Caco-2 (cell line): ENCODE measurements around the gene NBAS. TPM values are rescaled to one million over a fixed set of nuclear protein-coding genes. Genes with fewer than 3 reads are reported as not detected.

Experiments used
- BruUV-seq: library from RNA; stranded (reverse); fragments of 400-500 nt; replicated peaks from 2 replicates; lab custom pipeline; 2021; lab: Mats Ljungman, UMichigan
- CTCF ChIA-PET: fragments of 300-600 bp; sonication (Branson Sonifier 250); formaldehyde crosslinking; loops from one replicate; lab custom pipeline; 2022; ENCODE audit warnings: antibody characterized with exemption; lab: Charles Lee
- POLR2A ChIA-PET: fragments of 300-600 bp; sonication (Branson Sonifier 250); formaldehyde crosslinking; loops from one replicate; lab custom pipeline; 2022; ENCODE audit warnings: antibody characterized with exemption; lab: Charles Lee
- DNase-seq, 2 experiments: peaks; one replicate each; pipeline versions ENCODE4 v3.0.0 to v3.0.0-alpha.2; 2020 to 2022
- H3K27me3 ChIP-seq: replicated peaks from 2 replicates; pipeline ENCODE4 v1.6.0; 2011; ENCODE audit warnings: low read length; ENCODE audit not compliant: control insufficient read depth, insufficient read depth
- H3K36me3 ChIP-seq: 2 replicates; pipeline ENCODE4 v1.5.1; 2011; ENCODE audit warnings: low read length; ENCODE audit not compliant: control insufficient read depth, insufficient read depth
- H3K4me1 ChIP-seq: fragments of 250-450 bp; sonication (Bioruptor Pico); 2 replicates; pipeline ENCODE4 v1.5.1; 2020; ENCODE audit warnings: mild to moderate bottlenecking
- H3K4me3 ChIP-seq: 2 replicates; pipeline ENCODE4 v1.5.1; 2011; ENCODE audit warnings: low read depth, mild to moderate bottlenecking, control low read depth, low read length
- H3K9me3 ChIP-seq: fragments of 250-450 bp; sonication (Bioruptor Pico); 2 replicates; pipeline ENCODE4 v1.5.1; 2020; ENCODE audit warnings: mild to moderate bottlenecking, moderate library complexity
- H3K27ac Mint-ChIP-seq: one replicate; pipeline ENCODE4 v1.8.0; 2022; ENCODE audit warnings: mixed read lengths; ENCODE audit not compliant: unreplicated experiment
- H3K27me3 Mint-ChIP-seq: one replicate; pipeline ENCODE4 v1.8.0; 2022; ENCODE audit warnings: mixed read lengths; ENCODE audit not compliant: insufficient read depth, unreplicated experiment
- H3K36me3 Mint-ChIP-seq: one replicate; pipeline ENCODE4 v1.8.0; 2022; ENCODE audit warnings: mild to moderate bottlenecking, mixed read lengths; ENCODE audit not compliant: insufficient read depth, unreplicated experiment
- H3K4me1 Mint-ChIP-seq: one replicate; pipeline ENCODE4 v1.8.0; 2022; ENCODE audit warnings: low read depth, mixed read lengths; ENCODE audit not compliant: unreplicated experiment
- H3K4me3 Mint-ChIP-seq: one replicate; pipeline ENCODE4 v1.8.0; 2022; ENCODE audit warnings: mild to moderate bottlenecking, moderate library complexity, mixed read lengths; ENCODE audit not compliant: unreplicated experiment
- H3K9me3 Mint-ChIP-seq: one replicate; pipeline ENCODE4 v1.8.0; 2022; ENCODE audit warnings: mixed read lengths; ENCODE audit not compliant: unreplicated experiment
- intact Hi-C: fragments of 100-400 bp; cut with micrococcal nuclease; formaldehyde crosslinking; loops from one replicate; pipeline ENCODE4 v1.10.0; 2022; ENCODE audit not compliant: unreplicated experiment
- total RNA-seq: library from RNA; stranded (reverse); gene quantifications from 2 replicates; pipeline ENCODE4 v1.2.3, GENCODE V29; 2022
- TF ChIP-seq, protein P1 (sequence below), 2 experiments: fragments of 200-600 bp in 1 of 2; IDR thresholded peaks; 1 replicate in 1 of 2; 2 replicates in 1 of 2; pipeline versions ENCODE4 v1.5.1 to v1.8.0; 2011 to 2022; ENCODE audit warnings: antibody characterized with exemption in 1 of 2, control low read depth in 1 of 2, inconsistent platforms in 1 of 2, low read depth in 1 of 2, low read length in 1 of 2, mild to moderate bottlenecking in 1 of 2, moderate library complexity in 1 of 2; ENCODE audit not compliant: insufficient read depth in 1 of 2, severe bottlenecking in 1 of 2, unreplicated experiment in 1 of 2

The NBAS gene
- total RNA-seq, 1 experiment from 2014 or later: 31.1 TPM

DNA sequence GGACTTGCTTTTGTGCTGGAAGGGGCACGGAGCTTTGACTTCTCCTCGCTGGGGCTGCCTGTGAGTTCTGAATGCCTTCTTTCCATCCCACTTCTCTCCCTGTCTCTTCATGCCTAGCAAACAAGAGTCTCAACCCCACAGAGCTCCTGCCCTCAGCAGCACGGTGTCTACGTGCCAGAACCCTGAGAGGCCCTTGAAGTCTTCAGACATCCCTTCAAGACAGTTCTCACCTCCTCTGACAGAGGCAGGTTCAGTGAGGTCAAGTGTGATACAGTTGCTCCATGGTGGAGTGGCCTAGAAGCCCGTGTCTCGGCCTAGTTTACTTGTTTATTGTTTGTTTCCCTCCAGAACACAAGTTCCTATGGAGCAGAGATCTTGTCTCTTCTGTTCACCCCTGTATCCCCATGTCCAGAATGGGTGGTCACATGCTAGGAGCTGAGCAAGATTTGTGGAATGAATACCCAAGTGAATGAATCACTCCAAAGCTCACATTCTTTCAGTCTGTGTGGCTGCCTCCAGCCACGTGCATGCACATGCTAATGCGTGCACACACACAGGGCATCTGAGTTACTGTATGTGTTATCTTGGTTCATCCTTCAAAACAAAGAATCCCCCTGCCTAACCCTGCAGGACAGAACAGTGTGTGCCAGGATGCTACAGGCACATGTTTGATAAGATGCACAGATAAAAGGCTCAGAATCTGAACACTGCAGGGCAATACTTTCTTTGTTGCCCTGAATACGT, 391.6 kb downstream of the NBAS start:
- CTCF ChIA-PET: no interaction called here

DNA sequence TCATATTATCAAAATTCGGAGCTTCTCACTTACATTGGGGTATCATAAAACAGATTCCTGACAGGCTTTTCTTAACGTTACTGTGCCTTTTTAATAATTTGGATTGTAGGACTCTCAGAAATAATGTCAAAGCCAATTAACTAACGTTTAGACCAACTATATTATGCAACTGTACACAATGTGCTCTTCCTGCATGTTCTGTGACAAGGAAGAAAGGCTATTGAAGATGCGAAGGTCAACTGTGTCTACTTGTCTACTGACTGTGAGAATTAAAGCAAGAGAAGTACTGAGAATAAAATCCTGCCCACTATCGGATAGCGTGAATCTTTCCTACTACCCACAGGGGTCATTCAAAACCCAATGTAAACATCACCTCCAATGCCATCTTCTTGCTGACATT, 393.0 kb downstream of the NBAS start:
- Mint-ChIP-seq H3K4me3 (no peak overlapping the region), H3K27ac (no peak overlapping the region), H3K27me3 (no peaks in the 10 kb centered on the region), H3K36me3 (peaks cover 9% of the 10 kb centered on the region), H3K4me1 (peaks cover 24% of the 10 kb centered on the region), H3K9me3 (peaks cover 9% of the 10 kb centered on the region)
- BruUV-seq: no TSS peak
- ChIA-PET CTCF (no interaction called here), POLR2A (no interaction called here)
- TF ChIP-seq, protein P1, sequence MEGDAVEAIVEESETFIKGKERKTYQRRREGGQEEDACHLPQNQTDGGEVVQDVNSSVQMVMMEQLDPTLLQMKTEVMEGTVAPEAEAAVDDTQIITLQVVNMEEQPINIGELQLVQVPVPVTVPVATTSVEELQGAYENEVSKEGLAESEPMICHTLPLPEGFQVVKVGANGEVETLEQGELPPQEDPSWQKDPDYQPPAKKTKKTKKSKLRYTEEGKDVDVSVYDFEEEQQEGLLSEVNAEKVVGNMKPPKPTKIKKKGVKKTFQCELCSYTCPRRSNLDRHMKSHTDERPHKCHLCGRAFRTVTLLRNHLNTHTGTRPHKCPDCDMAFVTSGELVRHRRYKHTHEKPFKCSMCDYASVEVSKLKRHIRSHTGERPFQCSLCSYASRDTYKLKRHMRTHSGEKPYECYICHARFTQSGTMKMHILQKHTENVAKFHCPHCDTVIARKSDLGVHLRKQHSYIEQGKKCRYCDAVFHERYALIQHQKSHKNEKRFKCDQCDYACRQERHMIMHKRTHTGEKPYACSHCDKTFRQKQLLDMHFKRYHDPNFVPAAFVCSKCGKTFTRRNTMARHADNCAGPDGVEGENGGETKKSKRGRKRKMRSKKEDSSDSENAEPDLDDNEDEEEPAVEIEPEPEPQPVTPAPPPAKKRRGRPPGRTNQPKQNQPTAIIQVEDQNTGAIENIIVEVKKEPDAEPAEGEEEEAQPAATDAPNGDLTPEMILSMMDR (IDR thresholded peaks at IDR 0.05; ENCODE audit: insufficient read depth in 1 of 2, low read depth in 1 of 2, low read length in 1 of 2, severe bottlenecking in 1 of 2, unreplicated experiment in 1 of 2): no peak
- intact Hi-C loops: loop anchor here (2.0 to 10.0 kb wide), 2 partner anchors 263 to 409 kb away; no protein-coding TSS in a partner anchor
- Histone ChIP-seq H3K36me3 (no peaks in the 10 kb centered on the region), H3K4me1 (peaks cover 15% of the 10 kb centered on the region), H3K4me3 (no peak overlapping the region), H3K27me3 (no peaks in the 10 kb centered on the region), H3K9me3 (no peaks in the 10 kb centered on the region)
- DNase-seq: no peak

More for the DNA sequence above, 391.6 kb downstream of the NBAS start:
- TF ChIP-seq, protein P1 (IDR thresholded peaks at IDR 0.05; ENCODE audit: insufficient read depth in 1 of 2, low read depth in 1 of 2, low read length in 1 of 2, severe bottlenecking in 1 of 2, unreplicated experiment in 1 of 2): no peak
- Histone ChIP-seq H3K27me3 (no peaks in the 10 kb centered on the region), H3K4me3 (no peak overlapping the region), H3K36me3 (no peaks in the 10 kb centered on the region), H3K9me3 (no peaks in the 10 kb centered on the region), H3K4me1 (peaks cover 15% of the 10 kb centered on the region)
- Mint-ChIP-seq H3K4me3 (no peak overlapping the region), H3K27me3 (no peaks in the 10 kb centered on the region), H3K4me1 (peaks cover 24% of the 10 kb centered on the region), H3K36me3 (peaks cover 9% of the 10 kb centered on the region), H3K9me3 (peaks cover 9% of the 10 kb centered on the region), H3K27ac (peak overlapping the region; percentile 93)
- DNase-seq: peak; percentile 47 to 60
- POLR2A ChIA-PET: interaction anchor here (0.6 kb wide), 1 partner anchor 83 kb away, joined by 3 read pairs; no protein-coding TSS in a partner anchor
- intact Hi-C loops: loop anchor here (1.0 to 10.0 kb wide), 3 partner anchors 15 to 407 kb away; no protein-coding TSS in a partner anchor
- TSS peak; percentile 53 for BruUV-seq

DNA sequence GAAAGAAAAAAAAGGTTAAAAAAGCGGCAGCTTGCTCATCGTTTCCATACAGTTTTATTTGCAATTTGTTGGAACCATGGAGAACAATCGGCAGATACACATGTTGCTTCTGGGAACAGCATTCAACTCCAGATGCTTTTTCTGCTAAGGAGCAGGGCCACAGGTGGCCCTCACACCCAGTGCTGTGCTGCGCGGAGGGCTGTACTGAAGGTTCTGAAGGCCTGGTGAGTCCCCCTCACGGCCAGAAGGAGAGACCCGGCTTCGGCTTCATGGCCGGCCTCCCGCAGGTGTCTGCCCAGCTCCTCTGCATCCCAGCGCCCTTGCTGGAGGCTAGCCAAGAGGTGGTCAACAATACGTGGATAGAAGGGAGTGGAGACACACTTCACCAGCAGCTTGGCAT, 394.3 kb downstream of the NBAS start:
- POLR2A ChIA-PET: no interaction called here
- CTCF ChIA-PET: no interaction called here
- DNase-seq: no peak
- intact Hi-C loops: loop anchor here (10.0 kb wide), 1 partner anchor 262 kb away; no protein-coding TSS in a partner anchor
- H3K36me3 Mint-ChIP-seq: peaks cover 12% of the 10 kb centered on the region
- no peaks in the 10 kb centered on the region for H3K27me3 ChIP-seq
- no peak overlapping the region for H3K27ac Mint-ChIP-seq
- no peaks in the 10 kb centered on the region for H3K27me3 Mint-ChIP-seq
- no TSS peak for BruUV-seq
- H3K4me3 Mint-ChIP-seq: no peak overlapping the region
- peaks cover 15% of the 10 kb centered on the region for H3K4me1 ChIP-seq
- no peaks in the 10 kb centered on the region for H3K36me3 ChIP-seq
- no peaks in the 10 kb centered on the region for H3K9me3 ChIP-seq
- no peak overlapping the region for H3K4me3 ChIP-seq
- TF ChIP-seq, protein P1 (IDR thresholded peaks at IDR 0.05; ENCODE audit: insufficient read depth in 1 of 2, low read depth in 1 of 2, low read length in 1 of 2, severe bottlenecking in 1 of 2, unreplicated experiment in 1 of 2): no peak
- H3K4me1 Mint-ChIP-seq: peaks cover 24% of the 10 kb centered on the region
- H3K9me3 Mint-ChIP-seq: peaks cover 9% of the 10 kb centered on the region
